ENCODE measurements around the gene NSUN6.

- TF ChIP-seq CTCF (conservative IDR thresholded peaks at IDR 0.05; ENCODE audit: low read length) (no peak), EZH2phosphoT487 (IDR thresholded peaks at IDR 0.05; ENCODE audit: borderline replicate concordance, low read depth, low read length) (no peak)
Measured at GRCh38 chr10:18497806-18498369, 153.5 kb downstream of the NSUN6 start.

Data from OCI-LY7 (cell line).